Prostate gland (tissue), 2 donors: Measurements from ENCODE around the gene CASTOR2. TPM values are rescaled to one million over a fixed set of nuclear protein-coding genes. Genes with fewer than 3 reads are reported as not detected.
"Not testable (repeated sequence)": the region's sequence is repeated elsewhere in the genome, so short reads cannot be mapped to it uniquely, and the experiment has no call there.

ENCODE experiments used
- DNase-seq: peaks from one replicate; pipeline ENCODE4 v3.0.0-alpha.2; 2019; ENCODE audit warnings: low spot score
- H3K27ac ChIP-seq, 2 donors: fragments of 200-600 bp; sonication (generic); 2 replicates each; pipeline ENCODE4 v1.5.1; 2017 to 2019
- H3K27me3 ChIP-seq: fragments of 200-600 bp; sonication (generic); replicated peaks from 2 replicates; pipeline ENCODE4 v1.5.1; 2019; ENCODE audit not compliant: insufficient read depth
- H3K36me3 ChIP-seq, 2 donors: fragments of 200-600 bp; sonication (generic); 1 replicate in 1 of 2; 2 replicates in 1 of 2; pipeline versions ENCODE4 v1.5.1 to v1.8.1; 2017 to 2019
- H3K4me1 ChIP-seq: fragments of 200-600 bp; sonication (generic); replicated peaks from 2 replicates; pipeline ENCODE4 v1.5.1; 2019
- H3K4me3 ChIP-seq, 2 donors: fragments of 200-600 bp; sonication (generic); 2 replicates each; pipeline ENCODE4 v1.5.1; 2017 to 2019
- H3K9me3 ChIP-seq: fragments of 200-600 bp; sonication (generic); 2 replicates; pipeline ENCODE4 v1.5.1; 2017
- CTCF ChIP-seq, 4 experiments: fragments of 200-600 bp in 2 of 4; fragments of 450-650 bp in 2 of 4; sonication (generic) in 2 of 4; IDR thresholded peaks; 1 replicate in 3 of 4; 2 replicates in 1 of 4; pipeline ENCODE4 v1.5.1; 2016 to 2019; ENCODE audit warnings: antibody characterized with exemption in 4 of 4, mild to moderate bottlenecking in 2 of 4, moderate library complexity in 2 of 4
- POLR2A ChIP-seq: fragments of 450-650 bp; IDR thresholded peaks from one replicate; pipeline ENCODE4 v1.6.1; 2016; ENCODE audit warnings: antibody characterized with exemption, mild to moderate bottlenecking
- POLR2AphosphoS5 ChIP-seq: sonication (generic); formaldehyde crosslinking; IDR thresholded peaks from one replicate; pipeline ENCODE4 v1.6.1; 2017; ENCODE audit warnings: antibody characterized with exemption
- WGBS: methylation state at CpG from one replicate; pipeline ENCODE4 v1.1.5; 2018; 5-methylcytosine and 5-hydroxymethylcytosine counted together
- intact Hi-C: fragments of 100-400 bp; cut with DNase I; formaldehyde crosslinking; loops from one replicate; pipeline ENCODE4 v1.14.2; 2022
- total RNA-seq, 2 donors: library from RNA; depleted of rRNA; stranded (reverse); fragments of >200 nt; gene quantifications; one replicate each; pipeline ENCODE4 v1.1.0, GENCODE V29; 2016

Gene CASTOR2
- total RNA-seq, 2 donors from 2014 or later = 19.9 to 45.9 TPM

- DNase-seq = no peak
- intact Hi-C loops = no loop called here
Measured at GRCh38 chr7:75066521-75066920, 102.0 kb downstream of the CASTOR2 start.

GRCh38 chr7:75072981-75073283, 108.4 kb downstream of the CASTOR2 start:
- WGBS = 3% methylated on average over 9 of the region's 9 CpGs
- intact Hi-C loops = no loop called here
- H3K4me1 ChIP-seq = no peaks in the 10 kb centered on the region
- H3K9me3 ChIP-seq = no peaks in the 10 kb centered on the region
- H3K4me3 ChIP-seq = peak overlapping the region; percentile 63 to 98
- no peak for DNase-seq
- H3K27ac ChIP-seq = peak overlapping the region; percentile 85 to 93
- no peaks in the 10 kb centered on the region for H3K36me3 ChIP-seq
- TF ChIP-seq POLR2AphosphoS5 (no peak), POLR2A (no peak), CTCF (IDR thresholded peaks at IDR 0.05) (no peak)
- H3K27me3 ChIP-seq = no peaks in the 10 kb centered on the region

More at GRCh38 chr7:75066521-75066920, 102.0 kb downstream of the CASTOR2 start:
- Histone ChIP-seq H3K27ac (no peak overlapping the region), H3K36me3 (peaks cover 5 to 6% of the 10 kb centered on the region in 2 donors), H3K27me3 (no peaks in the 10 kb centered on the region), H3K4me3 (no peak overlapping the region), H3K4me1 (no peaks in the 10 kb centered on the region), H3K9me3 (no peaks in the 10 kb centered on the region)
- WGBS = 93% methylated on average over 9 of the region's 9 CpGs
- TF ChIP-seq CTCF (IDR thresholded peaks at IDR 0.05) (no peak), POLR2AphosphoS5 (no peak), POLR2A (no peak)

- H3K9me3 ChIP-seq, DNase-seq, intact Hi-C loops, H3K4me1 ChIP-seq, H3K36me3 ChIP-seq, H3K27me3 ChIP-seq: not testable (repeated sequence)
- H3K27ac ChIP-seq = peak overlapping the region; percentile 85 to 93
- 49% methylated on average over 6 of the region's 8 CpGs for WGBS
- H3K4me3 ChIP-seq = peak overlapping the region; percentile 63 to 98
Measured at GRCh38 chr7:75074262-75074641, 109.7 kb downstream of the CASTOR2 start.

Other genes starting within 250 kb of the CASTOR2 start
- 1 to 10 TPM; 1.6 to 2.0 TPM for gene NCF1, start 190.7 kb upstream of the CASTOR2 start, total RNA-seq
- 10 to 100 TPM; 23.4 to 36.0 TPM for gene GTF2IRD2, start 113.1 kb upstream of the CASTOR2 start, total RNA-seq
- gene RCC1L, start 109.1 kb downstream of the CASTOR2 start, total RNA-seq = 10 to 100 TPM; 52.1 to 71.9 TPM
- gene GTF2IRD2B, start 127.9 kb downstream of the CASTOR2 start, total RNA-seq = 10 to 100 TPM; 69.7 to 82.2 TPM